ENCODE results near the gene SPATA9.

- no peak for TF ChIP-seq EZH2 (IDR thresholded peaks at IDR 0.05; ENCODE audit: borderline replicate concordance, insufficient read depth, low read depth, low read length, poor library complexity, severe bottlenecking)
- no peak for TF ChIP-seq CTCF (IDR thresholded peaks at IDR 0.05)
Measured at GRCh38 chr5:95633671-95634070, 49.1 kb downstream of the SPATA9 start.

All from B cell (primary cell).